Heart right ventricle (tissue), 16 donors: ENCODE measurements around the gene CNPY1. TPM values are rescaled to one million over a fixed set of nuclear protein-coding genes. Genes with fewer than 3 reads are reported as not detected.
A peak's percentile ranks its signal among the peaks of the same experiment; 100 is the strongest.

Experiments
- ATAC-seq, 8 donors: fragments of 200-7000 bp; cut with Tn5 transposase; one replicate each; pipeline ENCODE4 v1.9.1; 2020; ENCODE audit warnings: mild to moderate bottlenecking in 8 of 8, moderate library complexity in 8 of 8, moderate number of reproducible peaks in 1 of 8
- DNase-seq, 2 donors: peaks; one replicate each; pipeline ENCODE4 v3.0.0-alpha.2; 2020
- H3K27ac ChIP-seq, 10 donors: fragments of 200-600 bp; sonication (generic) in 2 of 10; one replicate each; pipeline versions ENCODE4 v1.5.0 to v1.8.0; 2020 to 2022; ENCODE audit warnings: mild to moderate bottlenecking in 3 of 10
- H3K27me3 ChIP-seq, 7 donors: fragments of 200-600 bp; one replicate each; pipeline ENCODE4 v1.8.0; 2021 to 2022; ENCODE audit warnings: mild to moderate bottlenecking in 2 of 7
- H3K36me3 ChIP-seq, 9 donors: fragments of 200-600 bp; sonication (generic) in 1 of 9; one replicate each; pipeline versions ENCODE4 v1.5.0 to v1.8.0; 2020 to 2022; ENCODE audit warnings: mild to moderate bottlenecking in 2 of 9
- H3K4me1 ChIP-seq, 9 donors: fragments of 200-600 bp; sonication (generic) in 1 of 9; one replicate each; pipeline versions ENCODE4 v1.5.0 to v1.8.0; 2020 to 2022; ENCODE audit warnings: mild to moderate bottlenecking in 4 of 9
- H3K4me3 ChIP-seq, 10 donors: fragments of 200-600 bp; sonication (generic) in 2 of 10; one replicate each; pipeline versions ENCODE4 v1.5.0 to v1.8.0; 2020 to 2022; ENCODE audit warnings: mild to moderate bottlenecking in 7 of 10, moderate library complexity in 2 of 10
- H3K9me3 ChIP-seq, 11 donors: fragments of 200-600 bp in 10 of 11; sonication (generic) in 2 of 11; one replicate each; pipeline versions ENCODE4 v1.5.0 to v1.8.0; 2013 to 2022; ENCODE audit warnings: mild to moderate bottlenecking in 2 of 11, control low read depth in 1 of 11, moderate library complexity in 1 of 11
- CTCF ChIP-seq, 9 donors: fragments of 200-600 bp; sonication (generic) in 2 of 9; IDR thresholded peaks; one replicate each; pipeline versions ENCODE4 v1.5.0 to v1.8.0; 2021 to 2022; ENCODE audit warnings: antibody characterized with exemption in 9 of 9, mild to moderate bottlenecking in 5 of 9, moderate library complexity in 1 of 9
- WGBS, 2 donors: extraction: QIAGEN DNeasy Blood & Tissue Kit; methylation state at CpG; one replicate each; pipeline ENCODE4 v1.1.7; 2013; ENCODE audit warnings: inconsistent platforms in 1 of 2; 5-methylcytosine and 5-hydroxymethylcytosine counted together
- intact Hi-C, 10 donors: fragments of 100-400 bp; cut with DNase I; formaldehyde crosslinking; loops; one replicate each; pipeline versions ENCODE4 v1.11.1 to v1.14.2; 2022
- polyA plus RNA-seq, 2 donors: library from polyadenylated mRNA; stranded (reverse); fragments of 200-250 nt; gene quantifications; one replicate each; pipeline ENCODE4 v1.2.3, GENCODE V29; 2013
- total RNA-seq, 10 donors: library from RNA; stranded (reverse); fragmentation: NEBNext Ultra II Directional in 3 of 10; extraction: Animal tissue kit (Norgen Biotek cat#: 25700) in 3 of 10; gene quantifications; one replicate each; pipeline versions ENCODE4 v1.2.1 to v1.2.4, GENCODE V29; 2021 to 2023
- donor health status: Arrhythmogenic right ventricular cardiomyopathy.
- donor health status: ischemic (EF 13 %, LVEDD 7.1; RV severe dilation, severe dysfunction).
- donor health status: healthy with polysubstance abuse.
- donor health status: DM: no; HTN: yes; CAD: no.
- donor health status: DM: no; HTN: no; CAD: no.
- donor health status: ischemic (EF 25% LVEDD 6.9; RV normal size, moderate dysfunction).
- donor health status: ischemic (EF 25% LVEDD 5.7; RV mildly dilated, moderate dysfunction).
- donor health status: healthy.
- donor health status: DM: yes; HTN: yes; CAD: no.
- donor health status: Ischemic cardiomyopathy.
- donor health status: ischemic (EF 35%, LVEDD 5.7; RV mildly dilated, moderate dysfunction).
- donor health status: nonischemic (EF 11% LVEDD 7.7; RV severe dilation, severe dysfunction).
- donor health status: DM: yes; HTN: yes; CAD: no.
- donor health status: PGD.
- donor health status: ischemic (EF 29% LVEDD 5.4; RV normal size, mild dysfunction).
- donor health status: nonischemic (EF 23%, LVEDD 6.1; RV moderate dilation, normal function).

Gene CNPY1
- total and polyA plus RNA-seq, 12 donors, result not detected

- 88 to 91% methylated on average over 11 of the region's 11 CpGs for whole genome bisulfite sequencing, 2 donors
- H3K4me1 ChIP-seq, result no peaks in the 10 kb centered on the region
- peaks cover 0 to 19% (median 8%) of the 10 kb centered on the region in 7 donors for H3K27me3 ChIP-seq
- TF ChIP-seq CTCF (IDR thresholded peaks at IDR 0.05), result no peak
- H3K9me3 ChIP-seq, result no peaks in the 10 kb centered on the region
- H3K36me3 ChIP-seq, result no peaks in the 10 kb centered on the region
- ATAC-seq, result peak in 1 of 8 donors; percentile 28
- no peak overlapping the region for H3K27ac ChIP-seq
- no peak for DNase-seq
- intact Hi-C loops, result no loop called here
- no peak overlapping the region for H3K4me3 ChIP-seq
These were observed 23.3 kb upstream of the CNPY1 start for GRCh38 chr7:155569681-155570080.

GRCh38 chr7:155568842-155569494 is 22.6 kb upstream of the CNPY1 start:
- Histone ChIP-seq H3K4me1 (no peaks in the 10 kb centered on the region), H3K27ac (no peak overlapping the region), H3K36me3 (no peaks in the 10 kb centered on the region), H3K9me3 (no peaks in the 10 kb centered on the region), H3K27me3 (peaks cover 0 to 20% (median 8%) of the 10 kb centered on the region in 7 donors), H3K4me3 (no peak overlapping the region)
- intact Hi-C loops, result no loop called here
- TF ChIP-seq CTCF (IDR thresholded peaks at IDR 0.05), result no peak
- no peak for DNase-seq
- no peak for ATAC-seq
- 85 to 87% methylated on average over 10 of the region's 10 CpGs for WGBS, 2 donors

- H3K36me3 ChIP-seq, result no peaks in the 10 kb centered on the region
These were observed 21.9 kb upstream of the CNPY1 start for GRCh38 chr7:155568333-155568660.

GRCh38 chr7:155567646-155568332 is 21.4 kb upstream of the CNPY1 start:
- WGBS, 2 donors, result 74 to 76% methylated on average over 18 of the region's 18 CpGs
- DNase-seq, result no peak

More at GRCh38 chr7:155568333-155568660, 21.9 kb upstream of the CNPY1 start:
- ATAC-seq, result no peak
- Histone ChIP-seq H3K27me3 (peaks cover 0 to 20% (median 8%) of the 10 kb centered on the region in 7 donors), H3K27ac (no peak overlapping the region), H3K4me3 (no peak overlapping the region), H3K9me3 (no peaks in the 10 kb centered on the region), H3K4me1 (no peaks in the 10 kb centered on the region)
- DNase-seq, result no peak
- intact Hi-C loops, result no loop called here
- TF ChIP-seq CTCF (IDR thresholded peaks at IDR 0.05), result no peak
- 62 to 68% methylated on average over 5 of the region's 5 CpGs for WGBS, 2 donors

More at GRCh38 chr7:155567646-155568332, 21.4 kb upstream of the CNPY1 start:
- Histone ChIP-seq H3K9me3 (no peaks in the 10 kb centered on the region), H3K36me3 (no peaks in the 10 kb centered on the region), H3K27ac (no peak overlapping the region), H3K4me1 (no peaks in the 10 kb centered on the region), H3K27me3 (peaks cover 0 to 20% (median 7%) of the 10 kb centered on the region in 7 donors), H3K4me3 (no peak overlapping the region)
- no peak for ATAC-seq
- intact Hi-C loops, result no loop called here
- TF ChIP-seq CTCF (IDR thresholded peaks at IDR 0.05), result no peak
